ENCODE results near the gene FBXL14. TPM values are rescaled to one million over a fixed set of nuclear protein-coding genes. Genes with fewer than 3 reads are reported as not detected.

FBXL14 gene
- total RNA-seq, 1 donor from 2014 or later, result 15.4 TPM

Other genes with a start within 250 kb of the FBXL14 start
- 0.14 TPM in 1 of 2 replicates, not detected in the other for gene WNT5B, start 34.6 kb upstream of the FBXL14 start, total RNA-seq
- gene ADIPOR2, start 96.5 kb upstream of the FBXL14 start, total RNA-seq, result 49.9 and 55.3 TPM in 2 replicates
- not detected in 2 replicates for gene LRTM2, start 226.0 kb upstream of the FBXL14 start, total RNA-seq

Measured in pulmonary artery endothelial cell (primary cell).